Astrocyte (in vitro differentiated cells and primary cell): Measurements from ENCODE around the gene ORMDL1. TPM values are rescaled to one million over a fixed set of nuclear protein-coding genes. Genes with fewer than 3 reads are reported as not detected.
"Not testable (repeated sequence)": the region's sequence is repeated elsewhere in the genome, so short reads cannot be mapped to it uniquely, and the experiment has no call there.

Experiments
- DNase-seq: peaks from one replicate; pipeline ENCODE4 v3.0.0-alpha.2; 2010; ENCODE audit warnings: low read depth
- FAIRE-seq: peaks from 2 replicates; lab custom pipeline; 2011; peaks lifted over from hg19 to GRCh38; lab: Jason Lieb, UNC
- H2AFZ ChIP-seq: 2 replicates; pipeline ENCODE4 v1.6.0; 2012; ENCODE audit warnings: low read depth, low read length, inconsistent platforms
- H3K27ac ChIP-seq: 2 replicates; pipeline ENCODE4 v1.5.1; 2011; ENCODE audit warnings: low read depth, low read length, inconsistent platforms
- H3K27me3 ChIP-seq: 2 replicates; pipeline ENCODE4 v1.6.0; 2011; ENCODE audit warnings: low read length, inconsistent platforms; ENCODE audit not compliant: insufficient read depth
- H3K36me3 ChIP-seq: 2 replicates; pipeline ENCODE4 v1.5.1; 2011; ENCODE audit warnings: low read length, inconsistent platforms; ENCODE audit not compliant: insufficient read depth
- H3K4me1 ChIP-seq: 2 replicates; pipeline ENCODE4 v1.5.1; 2011; ENCODE audit warnings: low read length, inconsistent platforms; ENCODE audit not compliant: insufficient read depth
- H3K4me2 ChIP-seq: 2 replicates; pipeline ENCODE4 v1.6.0; 2012; ENCODE audit warnings: low read length, inconsistent platforms
- H3K4me3 ChIP-seq: 2 replicates; pipeline ENCODE4 v1.5.1; 2011; ENCODE audit warnings: low read depth, mild to moderate bottlenecking, low read length, inconsistent platforms; ENCODE audit not compliant: insufficient read depth
- H3K79me2 ChIP-seq: 2 replicates; pipeline ENCODE4 v1.6.0; 2012; ENCODE audit warnings: mild to moderate bottlenecking, low read length, inconsistent platforms; ENCODE audit not compliant: insufficient read depth
- H3K9ac ChIP-seq: 2 replicates; pipeline ENCODE4 v1.6.0; 2012; ENCODE audit warnings: mild to moderate bottlenecking, low read length, inconsistent platforms
- H3K9me3 ChIP-seq: 2 replicates; pipeline ENCODE4 v1.5.1; 2012; ENCODE audit warnings: low read depth, mild to moderate bottlenecking, low read length, inconsistent platforms; ENCODE audit not compliant: insufficient read depth
- H4K20me1 ChIP-seq: 2 replicates; pipeline ENCODE4 v1.6.0; 2012; ENCODE audit warnings: low read length, inconsistent platforms; ENCODE audit not compliant: insufficient read depth
- H3K27ac Mint-ChIP-seq: one replicate; pipeline ENCODE4 v1.8.0; 2021; ENCODE audit warnings: mild to moderate bottlenecking, mixed read lengths; ENCODE audit not compliant: unreplicated experiment
- H3K27me3 Mint-ChIP-seq: one replicate; pipeline ENCODE4 v1.8.0; 2021; ENCODE audit warnings: low read depth, mixed read lengths; ENCODE audit not compliant: unreplicated experiment
- H3K36me3 Mint-ChIP-seq: one replicate; pipeline ENCODE4 v1.8.0; 2021; ENCODE audit warnings: low read depth, mixed read lengths; ENCODE audit not compliant: unreplicated experiment
- H3K4me1 Mint-ChIP-seq: one replicate; pipeline ENCODE4 v1.8.0; 2021; ENCODE audit warnings: low read depth, mixed read lengths; ENCODE audit not compliant: unreplicated experiment
- H3K4me3 Mint-ChIP-seq: one replicate; pipeline ENCODE4 v1.8.0; 2021; ENCODE audit warnings: mild to moderate bottlenecking, moderate library complexity, mixed read lengths; ENCODE audit not compliant: unreplicated experiment
- H3K9me3 Mint-ChIP-seq: one replicate; pipeline ENCODE4 v1.8.0; 2021; ENCODE audit warnings: mild to moderate bottlenecking, mixed read lengths; ENCODE audit not compliant: unreplicated experiment
- EZH2 ChIP-seq: IDR thresholded peaks from 2 replicates; pipeline ENCODE4 v1.6.1; 2012; ENCODE audit warnings: mild to moderate bottlenecking, low read length, inconsistent platforms; ENCODE audit not compliant: insufficient read depth
- total RNA-seq: library from RNA; stranded (reverse); gene quantifications from 2 replicates; pipeline ENCODE4 v1.2.1, GENCODE V29; 2021
- TF ChIP-seq, protein P1 (sequence below): IDR thresholded peaks from 2 replicates; pipeline ENCODE4 v1.5.1; 2011; ENCODE audit warnings: low read depth, mild to moderate bottlenecking, inconsistent platforms, low read length, moderate library complexity; ENCODE audit not compliant: insufficient read depth

Gene ORMDL1
- total RNA-seq, 1 donor from 2014 or later: 49.3 TPM

DNA sequence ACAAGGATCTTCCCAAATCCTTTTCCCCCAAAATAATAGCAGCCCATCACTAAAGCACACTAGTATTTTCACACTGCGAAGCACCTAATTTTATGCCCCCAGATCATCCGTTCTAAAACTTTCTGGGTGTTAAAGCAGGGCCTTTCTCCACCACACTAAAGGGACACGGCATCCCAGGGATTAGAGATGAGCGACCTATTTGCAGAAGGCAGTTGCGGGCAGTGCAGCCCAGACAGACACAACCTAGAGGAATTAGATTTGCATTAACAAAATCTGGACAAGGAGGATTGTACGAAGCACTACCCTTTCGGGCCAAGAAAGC is 21.9 kb downstream of the ORMDL1 start:
- Histone ChIP-seq H3K9me3 (no peaks in the 10 kb centered on the region), H3K4me2 (peak overlapping the region; percentile 97), H3K27ac (peak overlapping the region; percentile 78), H3K4me1 (peaks cover 4% of the 10 kb centered on the region), H3K36me3 (peaks cover 6% of the 10 kb centered on the region), H4K20me1 (no peaks in the 10 kb centered on the region), H3K4me3 (peak overlapping the region; percentile 98), H3K79me2 (no peaks in the 10 kb centered on the region), H2AFZ (peak overlapping the region; percentile 99), H3K9ac (peak overlapping the region; percentile 85), H3K27me3 (no peaks in the 10 kb centered on the region)
- peak overlapping the region; percentile 77 for H3K27ac Mint-ChIP-seq
- FAIRE-seq (no peak), DNase-seq (no peak)
- peaks cover 3% of the 10 kb centered on the region for H3K36me3 Mint-ChIP-seq
- peaks cover 2% of the 10 kb centered on the region for H3K4me1 Mint-ChIP-seq
- peak overlapping the region; percentile 97 for H3K4me3 Mint-ChIP-seq
- no peaks in the 10 kb centered on the region for H3K9me3 Mint-ChIP-seq
- TF ChIP-seq EZH2: no peak
- TF ChIP-seq, protein P1, sequence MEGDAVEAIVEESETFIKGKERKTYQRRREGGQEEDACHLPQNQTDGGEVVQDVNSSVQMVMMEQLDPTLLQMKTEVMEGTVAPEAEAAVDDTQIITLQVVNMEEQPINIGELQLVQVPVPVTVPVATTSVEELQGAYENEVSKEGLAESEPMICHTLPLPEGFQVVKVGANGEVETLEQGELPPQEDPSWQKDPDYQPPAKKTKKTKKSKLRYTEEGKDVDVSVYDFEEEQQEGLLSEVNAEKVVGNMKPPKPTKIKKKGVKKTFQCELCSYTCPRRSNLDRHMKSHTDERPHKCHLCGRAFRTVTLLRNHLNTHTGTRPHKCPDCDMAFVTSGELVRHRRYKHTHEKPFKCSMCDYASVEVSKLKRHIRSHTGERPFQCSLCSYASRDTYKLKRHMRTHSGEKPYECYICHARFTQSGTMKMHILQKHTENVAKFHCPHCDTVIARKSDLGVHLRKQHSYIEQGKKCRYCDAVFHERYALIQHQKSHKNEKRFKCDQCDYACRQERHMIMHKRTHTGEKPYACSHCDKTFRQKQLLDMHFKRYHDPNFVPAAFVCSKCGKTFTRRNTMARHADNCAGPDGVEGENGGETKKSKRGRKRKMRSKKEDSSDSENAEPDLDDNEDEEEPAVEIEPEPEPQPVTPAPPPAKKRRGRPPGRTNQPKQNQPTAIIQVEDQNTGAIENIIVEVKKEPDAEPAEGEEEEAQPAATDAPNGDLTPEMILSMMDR: no peak
- no peaks in the 10 kb centered on the region for H3K27me3 Mint-ChIP-seq

DNA sequence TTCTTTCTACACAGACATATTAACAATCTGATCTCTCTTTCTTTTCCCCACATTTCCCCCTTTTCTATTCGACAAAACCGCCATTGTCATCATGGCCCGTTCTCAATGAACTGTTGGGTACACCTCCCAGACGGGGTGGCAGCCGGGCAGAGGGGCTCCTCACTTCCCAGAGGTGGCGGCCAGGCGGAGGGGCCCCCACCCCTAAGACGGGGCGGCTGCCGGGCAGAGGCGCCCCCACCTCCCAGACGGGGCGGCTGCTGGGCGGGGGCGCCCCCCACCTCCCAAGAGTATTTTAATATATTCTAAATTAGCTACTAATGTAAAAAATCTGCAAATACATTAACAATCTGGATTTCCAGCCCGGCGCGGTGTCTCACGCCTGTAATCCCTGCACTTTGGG is 24.0 kb downstream of the ORMDL1 start:
- not testable (repeated sequence) for H3K79me2 ChIP-seq, H3K9me3 ChIP-seq, H3K4me3 Mint-ChIP-seq, H3K27ac Mint-ChIP-seq, H3K4me3 ChIP-seq, FAIRE-seq, H3K9me3 Mint-ChIP-seq, H3K4me1 Mint-ChIP-seq, H4K20me1 ChIP-seq, H3K9ac ChIP-seq, H3K36me3 Mint-ChIP-seq, H2AFZ ChIP-seq, DNase-seq, H3K4me2 ChIP-seq, H3K27ac ChIP-seq, H3K27me3 ChIP-seq, H3K27me3 Mint-ChIP-seq, H3K36me3 ChIP-seq, H3K4me1 ChIP-seq

DNA sequence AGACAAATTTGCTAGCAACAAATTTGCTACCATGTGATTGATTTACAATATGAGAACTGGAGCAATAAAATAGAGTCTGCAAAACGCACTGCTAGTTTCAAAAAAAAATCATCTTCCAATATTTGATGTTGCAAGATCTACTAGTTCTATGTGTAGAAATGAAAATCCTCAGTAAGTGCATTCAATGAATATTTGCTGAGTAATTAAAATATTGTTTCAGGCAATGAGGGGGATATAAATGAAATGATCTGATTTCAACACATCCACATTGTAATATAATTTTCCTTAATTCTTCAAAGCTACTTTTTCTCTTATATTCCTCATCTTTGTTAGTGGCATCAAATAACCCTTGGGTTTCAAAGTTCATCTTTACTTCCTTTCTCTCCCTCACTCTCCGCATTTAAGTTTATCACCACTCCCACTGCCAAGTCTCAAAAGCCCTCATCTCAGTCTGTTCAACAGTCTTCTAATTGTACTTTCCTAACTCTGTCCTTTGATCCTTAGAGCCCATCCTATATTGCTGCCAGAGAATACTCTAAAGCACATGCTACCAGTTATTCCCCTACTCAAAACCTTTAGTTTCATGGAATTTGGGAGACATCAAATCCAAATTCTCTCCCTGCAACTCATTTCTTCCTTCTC is 27.7 kb downstream of the ORMDL1 start:
- FAIRE-seq: no peak
- no peaks in the 10 kb centered on the region for H3K4me1 Mint-ChIP-seq
- DNase-seq: no peak
- no peak overlapping the region for H3K4me3 ChIP-seq
- TF ChIP-seq, protein P1: no peak
- no peak for TF ChIP-seq EZH2
- no peaks in the 10 kb centered on the region for H3K27me3 Mint-ChIP-seq
- H3K36me3 ChIP-seq: peaks cover 5% of the 10 kb centered on the region
- no peaks in the 10 kb centered on the region for H3K9me3 Mint-ChIP-seq
- H3K79me2 ChIP-seq: no peaks in the 10 kb centered on the region
- no peak overlapping the region for H3K27ac ChIP-seq
- H3K9ac ChIP-seq: no peak overlapping the region
- no peaks in the 10 kb centered on the region for H3K4me1 ChIP-seq
- H2AFZ ChIP-seq: no peak overlapping the region
- H3K4me2 ChIP-seq: no peak overlapping the region
- H3K36me3 Mint-ChIP-seq: no peaks in the 10 kb centered on the region
- H3K4me3 Mint-ChIP-seq: no peak overlapping the region
- H3K9me3 ChIP-seq: no peaks in the 10 kb centered on the region
- H3K27ac Mint-ChIP-seq: no peak overlapping the region
- no peaks in the 10 kb centered on the region for H3K27me3 ChIP-seq
- H4K20me1 ChIP-seq: no peaks in the 10 kb centered on the region
